ENCODE measurements around the gene CENPU.

- TF ChIP-seq CTCF (IDR thresholded peaks at IDR 0.05) (no peak), POLR2A (IDR thresholded peaks at IDR 0.05) (no peak)
Observed at GRCh38 chr4:184666670-184667069, 67.2 kb downstream of the CENPU start.

Data from thyroid gland (tissue), 4 donors.